Transverse colon (tissue), 4 donors: Measurements from ENCODE around the gene COTL1. TPM values are rescaled to one million over a fixed set of nuclear protein-coding genes. Genes with fewer than 3 reads are reported as not detected.
A peak's percentile ranks its signal among the peaks of the same experiment; 100 is the strongest.

Source experiments
- DNase-seq: peaks from one replicate; pipeline ENCODE4 v3.0.0-alpha.2; 2019
- H3K27ac ChIP-seq, 4 donors: fragments of 200-600 bp; sonication (generic); 2 replicates each; pipeline ENCODE4 v1.5.1; 2016 to 2018; ENCODE audit warnings: inconsistent platforms in 4 of 4
- H3K27me3 ChIP-seq: fragments of 200-600 bp; sonication (generic); 2 replicates; pipeline ENCODE4 v1.5.1; 2017; ENCODE audit warnings: inconsistent platforms
- H3K36me3 ChIP-seq, 4 donors: fragments of 200-600 bp; sonication (generic); 2 replicates each; pipeline ENCODE4 v1.5.1; 2017 to 2019; ENCODE audit warnings: inconsistent platforms in 4 of 4
- H3K4me1 ChIP-seq, 4 donors: fragments of 200-600 bp; sonication (generic); 2 replicates each; pipeline ENCODE4 v1.5.1; 2017 to 2020; ENCODE audit warnings: inconsistent platforms in 4 of 4
- H3K4me3 ChIP-seq, 4 donors: fragments of 200-600 bp; sonication (generic); 1 replicate in 1 of 4; 2 replicates in 3 of 4; pipeline versions ENCODE4 v1.5.1 to v1.6.1; 2017 to 2019; ENCODE audit warnings: inconsistent platforms in 4 of 4
- H3K9me3 ChIP-seq, 2 donors: fragments of 200-600 bp; sonication (generic); 2 replicates each; pipeline ENCODE4 v1.5.1; 2017 to 2019; ENCODE audit warnings: inconsistent platforms in 2 of 2
- EP300 ChIP-seq: sonication (generic); formaldehyde crosslinking; IDR thresholded peaks from one replicate; pipeline ENCODE4 v1.6.1; 2017; ENCODE audit warnings: antibody characterized with exemption, low read depth
- POLR2A ChIP-seq: fragments of 450-650 bp; IDR thresholded peaks from one replicate; pipeline ENCODE4 v1.6.1; 2016; ENCODE audit warnings: antibody characterized with exemption, mild to moderate bottlenecking, moderate library complexity
- POLR2AphosphoS5 ChIP-seq, 3 donors: sonication (generic); formaldehyde crosslinking; IDR thresholded peaks; one replicate each; pipeline ENCODE4 v1.6.1; 2016; ENCODE audit warnings: antibody characterized with exemption in 3 of 3
- WGBS, 2 donors: methylation state at CpG; one replicate each; pipeline ENCODE4 v1.1.5; 2018; ENCODE audit warnings: low coverage in 1 of 2; 5-methylcytosine and 5-hydroxymethylcytosine counted together
- in situ Hi-C, 4 donors: fragments of 200-750 bp; cut with MboI; loops; one replicate each; pipeline versions ENCODE4 v1.15.0 to v1.15.1; 2017; ENCODE audit warnings: low sequenced_read_pairs in 3 of 4, low pct_ligation_motif_present in 1 of 4, low pct_unique_long_range_greater_than_20kb in 1 of 4
- intact Hi-C: fragments of 100-400 bp; cut with DNase I; formaldehyde crosslinking; loops from one replicate; pipeline ENCODE4 v1.15.1; 2023; ENCODE audit warnings: low total_unique reads
- total RNA-seq, 4 donors: library from RNA; depleted of rRNA; stranded (reverse); fragments of >200 nt; gene quantifications; one replicate each; pipeline ENCODE4 v1.1.0, GENCODE V29; 2016
- TF ChIP-seq, protein P1 (sequence below), 5 experiments: fragments of 200-600 bp in 3 of 5; fragments of 450-650 bp in 2 of 5; sonication (generic) in 3 of 5; IDR thresholded peaks; 1 replicate in 2 of 5; 2 replicates in 3 of 5; pipeline ENCODE4 v1.5.1; 2016 to 2017; ENCODE audit warnings: antibody characterized with exemption in 5 of 5, inconsistent platforms in 3 of 5, mild to moderate bottlenecking in 2 of 5, moderate library complexity in 1 of 5

COTL1 gene
- total RNA-seq, 4 donors from 2014 or later = 31.1 to 78.9 (median 47.9) TPM

DNA sequence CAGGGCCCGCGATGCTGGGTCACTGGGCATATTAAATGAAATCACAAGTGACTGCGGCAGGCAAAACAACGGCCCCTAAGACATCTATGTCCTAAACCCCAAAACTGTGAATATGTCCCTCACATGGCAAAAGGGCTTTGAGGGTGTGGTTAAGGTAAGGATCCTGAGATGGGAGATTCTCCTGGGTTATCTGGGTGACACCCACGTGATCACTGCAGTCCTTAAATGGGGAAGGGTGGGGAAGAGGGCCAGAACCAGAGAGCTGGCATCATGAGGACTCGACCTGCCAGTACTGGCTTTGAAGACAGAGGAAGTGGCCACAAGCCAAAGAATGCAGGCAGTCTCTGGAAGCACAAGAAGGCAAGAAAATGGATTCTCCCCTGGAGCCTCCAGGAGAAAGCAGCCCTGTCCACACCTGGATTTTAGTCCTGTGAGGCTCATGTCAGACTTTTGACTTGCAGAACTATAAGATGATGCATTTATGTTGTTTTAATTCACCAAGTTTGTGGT lies 12.5 kb downstream of the COTL1 start:
- intact Hi-C loops = no loop called here
- TF ChIP-seq, protein P1, sequence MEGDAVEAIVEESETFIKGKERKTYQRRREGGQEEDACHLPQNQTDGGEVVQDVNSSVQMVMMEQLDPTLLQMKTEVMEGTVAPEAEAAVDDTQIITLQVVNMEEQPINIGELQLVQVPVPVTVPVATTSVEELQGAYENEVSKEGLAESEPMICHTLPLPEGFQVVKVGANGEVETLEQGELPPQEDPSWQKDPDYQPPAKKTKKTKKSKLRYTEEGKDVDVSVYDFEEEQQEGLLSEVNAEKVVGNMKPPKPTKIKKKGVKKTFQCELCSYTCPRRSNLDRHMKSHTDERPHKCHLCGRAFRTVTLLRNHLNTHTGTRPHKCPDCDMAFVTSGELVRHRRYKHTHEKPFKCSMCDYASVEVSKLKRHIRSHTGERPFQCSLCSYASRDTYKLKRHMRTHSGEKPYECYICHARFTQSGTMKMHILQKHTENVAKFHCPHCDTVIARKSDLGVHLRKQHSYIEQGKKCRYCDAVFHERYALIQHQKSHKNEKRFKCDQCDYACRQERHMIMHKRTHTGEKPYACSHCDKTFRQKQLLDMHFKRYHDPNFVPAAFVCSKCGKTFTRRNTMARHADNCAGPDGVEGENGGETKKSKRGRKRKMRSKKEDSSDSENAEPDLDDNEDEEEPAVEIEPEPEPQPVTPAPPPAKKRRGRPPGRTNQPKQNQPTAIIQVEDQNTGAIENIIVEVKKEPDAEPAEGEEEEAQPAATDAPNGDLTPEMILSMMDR (IDR thresholded peaks at IDR 0.05) = no peak
- TF ChIP-seq EP300 (no peak), POLR2A (no peak), POLR2AphosphoS5 (IDR thresholded peaks at IDR 0.05) (no peak)
- H3K9me3 ChIP-seq = no peaks in the 10 kb centered on the region
- H3K4me1 ChIP-seq = peaks cover 14 to 42% (median 22%) of the 10 kb centered on the region in 4 donors
- 85 to 92% methylated on average over 4 to 6 of the region's 6 CpGs for WGBS, 2 donors
- no peak for DNase-seq
- no peaks in the 10 kb centered on the region for H3K27me3 ChIP-seq
- in situ Hi-C loops = no loop called here
- no peak overlapping the region for H3K27ac ChIP-seq
- no peaks in the 10 kb centered on the region for H3K36me3 ChIP-seq
- H3K4me3 ChIP-seq = no peak overlapping the region

DNA sequence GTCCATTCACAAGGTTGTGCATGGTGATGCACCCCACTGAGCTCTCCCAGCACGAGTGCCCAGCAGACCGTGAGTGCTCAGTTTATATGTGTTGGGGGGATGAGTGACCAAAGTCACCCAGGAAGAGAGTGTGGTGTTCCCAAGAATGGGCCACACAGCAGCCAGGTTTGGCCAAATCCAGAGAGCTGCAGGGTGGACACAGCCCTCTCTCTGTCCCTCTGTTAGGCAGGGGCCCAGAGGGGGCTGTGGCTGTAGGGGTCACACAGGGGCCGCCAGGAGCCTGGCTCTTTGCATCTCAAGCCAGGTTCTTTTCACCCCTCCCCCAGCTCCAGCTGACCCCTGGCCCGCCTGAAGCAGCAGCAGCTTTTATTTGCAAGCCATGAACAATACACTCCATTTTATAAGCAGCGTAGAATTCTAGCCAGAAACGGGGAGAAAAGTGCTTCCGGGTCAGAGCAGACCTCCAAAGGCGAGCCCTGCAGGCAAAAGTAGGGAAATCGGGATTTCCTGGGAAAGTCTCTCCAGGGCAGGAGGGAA lies 13.3 kb downstream of the COTL1 start:
- Histone ChIP-seq H3K4me1 (peaks cover 16 to 51% (median 30%) of the 10 kb centered on the region in 4 donors), H3K4me3 (no peak overlapping the region), H3K9me3 (no peaks in the 10 kb centered on the region), H3K36me3 (no peaks in the 10 kb centered on the region), H3K27ac (peak overlapping the region in 3 of 4 donors; percentile 3 to 72 (median 34)), H3K27me3 (no peaks in the 10 kb centered on the region)
- WGBS, 2 donors = 84 to 90% methylated on average over 2 to 9 of the region's 9 CpGs
- no peak for DNase-seq
- TF ChIP-seq EP300 = no peak
- intact Hi-C loops = no loop called here
- in situ Hi-C loops = no loop called here

- TF ChIP-seq POLR2AphosphoS5 (IDR thresholded peaks at IDR 0.05) (no peak), POLR2A (no peak), EP300 (no peak)
- TF ChIP-seq, protein P1 (IDR thresholded peaks at IDR 0.05) = no peak
- Histone ChIP-seq H3K9me3 (no peaks in the 10 kb centered on the region), H3K36me3 (no peaks in the 10 kb centered on the region), H3K4me1 (peaks cover 19 to 57% (median 36%) of the 10 kb centered on the region in 4 donors), H3K4me3 (no peak overlapping the region), H3K27me3 (no peaks in the 10 kb centered on the region), H3K27ac (peak overlapping the region; percentile 72 to 85 (median 81))
- DNase-seq = no peak
- 92% methylated on average over 8 of the region's 10 CpGs; no CpG with 5 or more reads in 1 of the 2 donors for WGBS, 2 donors
- in situ Hi-C loops = no loop called here
- intact Hi-C loops = no loop called here
Observed at GRCh38 chr16:84603940-84604339, 13.9 kb downstream of the COTL1 start.

GRCh38 chr16:84603140-84603816 lies 14.6 kb downstream of the COTL1 start:
- TF ChIP-seq EP300 (no peak), POLR2AphosphoS5 (IDR thresholded peaks at IDR 0.05) (peak; percentile 12 to 34 (median 29)), POLR2A (no peak)
- TF ChIP-seq, protein P1 (IDR thresholded peaks at IDR 0.05) = no peak
- Histone ChIP-seq H3K9me3 (no peaks in the 10 kb centered on the region), H3K27ac (peak overlapping the region; percentile 72 to 85 (median 81)), H3K27me3 (no peaks in the 10 kb centered on the region), H3K4me1 (peaks cover 25 to 63% (median 38%) of the 10 kb centered on the region in 4 donors), H3K4me3 (no peak overlapping the region), H3K36me3 (no peaks in the 10 kb centered on the region)
- in situ Hi-C loops (no loop called here), intact Hi-C loops (no loop called here)
- DNase-seq = peak; percentile 75
- WGBS, 2 donors = 67 to 81% methylated on average over 9 to 23 of the region's 23 CpGs
